ENCODE data around the gene MARCKSL1. TPM values are rescaled to one million over a fixed set of nuclear protein-coding genes. Genes with fewer than 3 reads are reported as not detected.

Gene MARCKSL1
- polyA plus RNA-seq, 1 donor (not counting 4 experiments of a cell fraction or from before 2014, with no cell fraction given) = 8.5 TPM

- Histone ChIP-seq H3K4me2 (ENCODE audit: control insufficient read depth, extremely low read depth, insufficient read depth, low read depth, low read length) (no peak overlapping the region), H3K79me2 (ENCODE audit: control insufficient read depth, insufficient read depth, low read length) (peaks cover 49% of the 10 kb centered on the region), H3K36me3 (ENCODE audit: control insufficient read depth in 2 of 2, extremely low read depth in 1 of 2, insufficient read depth in 2 of 2, low read length in 2 of 2) (peaks cover 12 to 13% of the 10 kb centered on the region in 2 experiments), H3K4me3 (ENCODE audit: control insufficient read depth in 2 of 3, extremely low read depth in 1 of 3, insufficient read depth in 2 of 3, low read depth in 1 of 3, low read length in 3 of 3) (no peak overlapping the region), H2AFZ (ENCODE audit: control insufficient read depth, low read length) (no peak overlapping the region), H3K9me1 (ENCODE audit: control insufficient read depth, extremely low read depth, insufficient read depth, low read length) (peaks cover 3% of the 10 kb centered on the region), H3K9me3 (ENCODE audit: control insufficient read depth, low read depth, low read length) (no peaks in the 10 kb centered on the region), H4K20me1 (ENCODE audit: control insufficient read depth, extremely low read depth, insufficient read depth, low read length) (no peaks in the 10 kb centered on the region), H3K27me3 (ENCODE audit: control insufficient read depth, extremely low read depth, insufficient read depth, low read length) (no peaks in the 10 kb centered on the region), H3K27ac (ENCODE audit: control insufficient read depth, insufficient read depth, low read length) (no peak overlapping the region), H3K4me1 (ENCODE audit: control insufficient read depth, extremely low read depth, insufficient read depth, low read length) (peaks cover 4% of the 10 kb centered on the region), H3K9ac (ENCODE audit: control insufficient read depth, extremely low read depth, insufficient read depth, low read length) (no peak overlapping the region)
- DNase-seq (ENCODE audit: low read depth, low spot score) (no peak), FAIRE-seq (no peak)
- TF ChIP-seq EZH2 (IDR thresholded peaks at IDR 0.05; ENCODE audit: low read length) (no peak), CTCF (optimal IDR thresholded peaks at IDR 0.05 in 1 of 3, IDR thresholded peaks at IDR 0.05 in 1 of 3, conservative IDR thresholded peaks at IDR 0.05 in 1 of 3; ENCODE audit: extremely low read depth in 1 of 3, insufficient read depth in 2 of 3, low read length in 3 of 3) (no peak)
- dilution Hi-C loops (cut with MboI; ENCODE audit: extremely low pct_ligation_motif_present, low sequenced_read_pairs) = no loop called here
Measured at GRCh38 chr1:32303997-32304622, 31.9 kb downstream of the MARCKSL1 start.

DNA sequence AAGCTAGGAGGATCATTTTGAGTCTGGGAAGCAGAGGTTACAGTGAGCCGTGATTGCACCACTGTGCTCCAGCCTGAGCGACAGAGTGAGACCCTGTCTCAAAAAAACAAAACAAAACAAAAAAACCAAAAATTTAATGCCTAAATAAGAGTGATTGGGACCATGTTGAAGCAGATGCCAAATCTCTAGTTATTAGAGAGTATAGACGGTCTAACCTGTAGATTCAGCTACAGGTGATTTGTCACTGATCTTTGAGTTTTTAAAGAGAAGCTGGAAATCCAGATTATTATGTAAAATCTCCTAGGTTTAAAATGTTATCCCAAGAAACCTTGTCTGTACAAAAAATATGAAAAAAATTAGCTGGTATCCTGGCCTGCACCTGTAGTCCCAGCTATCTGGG, 32.7 kb downstream of the MARCKSL1 start:
- H2AFZ ChIP-seq (ENCODE audit: control insufficient read depth, low read length) = no peak overlapping the region
- H3K36me3 ChIP-seq (ENCODE audit: control insufficient read depth in 2 of 2, extremely low read depth in 1 of 2, insufficient read depth in 2 of 2, low read length in 2 of 2) = peaks cover 12 to 13% of the 10 kb centered on the region in 2 experiments
- H3K4me3 ChIP-seq (ENCODE audit: control insufficient read depth in 2 of 3, extremely low read depth in 1 of 3, insufficient read depth in 2 of 3, low read depth in 1 of 3, low read length in 3 of 3) = no peak overlapping the region
- TF ChIP-seq EZH2 (IDR thresholded peaks at IDR 0.05; ENCODE audit: low read length) = no peak
- no peak for TF ChIP-seq CTCF (optimal IDR thresholded peaks at IDR 0.05 in 1 of 3, IDR thresholded peaks at IDR 0.05 in 1 of 3, conservative IDR thresholded peaks at IDR 0.05 in 1 of 3; ENCODE audit: extremely low read depth in 1 of 3, insufficient read depth in 2 of 3, low read length in 3 of 3)
- peaks cover 3% of the 10 kb centered on the region for H3K9me1 ChIP-seq (ENCODE audit: control insufficient read depth, extremely low read depth, insufficient read depth, low read length)
- H3K27ac ChIP-seq (ENCODE audit: control insufficient read depth, insufficient read depth, low read length) = no peak overlapping the region
- no peak overlapping the region for H3K9ac ChIP-seq (ENCODE audit: control insufficient read depth, extremely low read depth, insufficient read depth, low read length)
- H3K4me1 ChIP-seq (ENCODE audit: control insufficient read depth, extremely low read depth, insufficient read depth, low read length) = peaks cover 6% of the 10 kb centered on the region
- dilution Hi-C loops (cut with MboI; ENCODE audit: extremely low pct_ligation_motif_present, low sequenced_read_pairs) = no loop called here
- H4K20me1 ChIP-seq (ENCODE audit: control insufficient read depth, extremely low read depth, insufficient read depth, low read length) = no peaks in the 10 kb centered on the region
- peaks cover 47% of the 10 kb centered on the region for H3K79me2 ChIP-seq (ENCODE audit: control insufficient read depth, insufficient read depth, low read length)
- no peaks in the 10 kb centered on the region for H3K9me3 ChIP-seq (ENCODE audit: control insufficient read depth, low read depth, low read length)
- no peaks in the 10 kb centered on the region for H3K27me3 ChIP-seq (ENCODE audit: control insufficient read depth, extremely low read depth, insufficient read depth, low read length)
- FAIRE-seq (no peak), DNase-seq (ENCODE audit: low read depth, low spot score) (no peak)
- no peak overlapping the region for H3K4me2 ChIP-seq (ENCODE audit: control insufficient read depth, extremely low read depth, insufficient read depth, low read depth, low read length)
